IMR-90 (cell line): ENCODE data around the gene MAN1C1. TPM values are rescaled to one million over a fixed set of nuclear protein-coding genes. Genes with fewer than 3 reads are reported as not detected.

Experiments used
- ATAC-seq: fragments of 200-7000 bp; cut with Tn5 transposase; 2 replicates; pipeline ENCODE4 v1.9.1; 2020; ENCODE audit warnings: low read depth, mild to moderate bottlenecking, moderate library complexity
- BruUV-seq: library from RNA; stranded (reverse); fragments of 400-500 nt; replicated peaks from 2 replicates; lab custom pipeline; 2021; lab: Mats Ljungman, UMichigan
- CTCF ChIA-PET: fragments of 300-600 bp; formaldehyde crosslinking; extraction: SDS; loops from one replicate; lab custom pipeline; 2021; ENCODE audit warnings: antibody characterized with exemption; lab: Yijun Ruan, JAX
- POLR2A ChIA-PET: fragments of 300-600 bp; sonication (Branson Sonifier 250); formaldehyde crosslinking; loops from one replicate; lab custom pipeline; 2022; ENCODE audit warnings: antibody characterized with exemption; ENCODE audit not compliant: unreplicated experiment; lab: Charles Lee
- DNase-seq: peaks from one replicate; pipeline ENCODE4 v3.0.0; 2013
- H2AFZ ChIP-seq: replicated peaks from 2 replicates; pipeline ENCODE3; 2013; ENCODE audit warnings: low read length, mild to moderate bottlenecking; ENCODE audit not compliant: poor library complexity
- H2AK5ac ChIP-seq: 2 replicates; pipeline ENCODE4 v1.6.1; 2013; ENCODE audit warnings: low read depth, low read length, inconsistent platforms
- H2AK9ac ChIP-seq: replicated peaks from 2 replicates; pipeline ENCODE3; 2013; ENCODE audit warnings: mild to moderate bottlenecking, low read depth, low read length, moderate library complexity; ENCODE audit not compliant: poor library complexity
- H2BK120ac ChIP-seq: 2 replicates; pipeline ENCODE4 v1.6.1; 2013; ENCODE audit warnings: low read depth, low read length, inconsistent platforms
- H2BK15ac ChIP-seq: 3 replicates; pipeline ENCODE4 v1.6.1; 2013; ENCODE audit warnings: low read depth, low read length, inconsistent platforms
- H2BK20ac ChIP-seq: 2 replicates; pipeline ENCODE4 v1.6.1; 2013; ENCODE audit warnings: low read depth, mild to moderate bottlenecking, inconsistent platforms, low read length, moderate library complexity
- H2BK5ac ChIP-seq: 2 replicates; pipeline ENCODE4 v1.6.1; 2013; ENCODE audit warnings: mild to moderate bottlenecking, low read depth, low read length, inconsistent platforms; ENCODE audit not compliant: poor library complexity, severe bottlenecking
- H3K14ac ChIP-seq: replicated peaks from 2 replicates; pipeline ENCODE4 v1.6.1; 2013; ENCODE audit warnings: low read depth, low read length, inconsistent platforms
- H3K18ac ChIP-seq: 2 replicates; pipeline ENCODE4 v1.6.1; 2013; ENCODE audit warnings: low read depth, low read length, control low read depth
- H3K23ac ChIP-seq: 2 replicates; pipeline ENCODE4 v1.6.1; 2013; ENCODE audit warnings: low read depth, low read length, inconsistent platforms
- H3K27ac ChIP-seq: 2 replicates; pipeline ENCODE4 v1.5.1; 2013; ENCODE audit warnings: mild to moderate bottlenecking, control low read depth, low read length; ENCODE audit not compliant: insufficient read depth
- H3K27me3 ChIP-seq: 2 replicates; pipeline ENCODE4 v1.6.1; 2013; ENCODE audit warnings: low read length; ENCODE audit not compliant: control insufficient read depth, insufficient read depth
- H3K36me3 ChIP-seq: 2 replicates; pipeline ENCODE4 v1.6.1; 2013; ENCODE audit warnings: low read length, mixed read lengths; ENCODE audit not compliant: control insufficient read depth, insufficient read depth
- H3K4ac ChIP-seq: 2 replicates; pipeline ENCODE4 v1.6.1; 2013; ENCODE audit warnings: low read depth, low read length, inconsistent platforms
- H3K4me1 ChIP-seq: 2 replicates; pipeline ENCODE4 v1.6.1; 2013; ENCODE audit warnings: low read length, mixed read lengths; ENCODE audit not compliant: control insufficient read depth, insufficient read depth
- H3K4me2 ChIP-seq: 2 replicates; pipeline ENCODE4 v1.6.1; 2013; ENCODE audit warnings: low read depth, mild to moderate bottlenecking, control low read depth, low read length, moderate library complexity
- H3K4me3 ChIP-seq: 2 replicates; pipeline ENCODE4 v1.5.1; 2013; ENCODE audit warnings: low read depth, mild to moderate bottlenecking, control low read depth, low read length, moderate library complexity; ENCODE audit not compliant: insufficient read depth
- H3K56ac ChIP-seq: 2 replicates; pipeline ENCODE4 v1.6.1; 2013; ENCODE audit warnings: low read length, inconsistent platforms; ENCODE audit not compliant: insufficient read depth; ENCODE audit errors: extremely low read depth
- H3K79me1 ChIP-seq, 2 experiments: 2 replicates each; pipeline ENCODE4 v1.6.1; 2013; ENCODE audit warnings: low read length in 2 of 2, inconsistent platforms in 1 of 2, low read depth in 1 of 2
- H3K9ac ChIP-seq: 2 replicates; pipeline ENCODE4 v1.6.1; 2013; ENCODE audit warnings: low read depth, low read length, control low read depth
- H3K9me1 ChIP-seq: 2 replicates; pipeline ENCODE4 v1.6.1; 2013; ENCODE audit warnings: low read length, inconsistent platforms; ENCODE audit not compliant: insufficient read depth
- H3K9me3 ChIP-seq: 2 replicates; pipeline ENCODE4 v1.6.1; 2013; ENCODE audit warnings: low read length; ENCODE audit not compliant: control insufficient read depth, insufficient read depth
- H4K20me1 ChIP-seq: 2 replicates; pipeline ENCODE4 v1.6.1; 2013; ENCODE audit warnings: low read length, inconsistent platforms; ENCODE audit not compliant: insufficient read depth
- H4K5ac ChIP-seq: 2 replicates; pipeline ENCODE4 v1.6.1; 2013; ENCODE audit warnings: mild to moderate bottlenecking, low read depth, low read length, control low read depth
- H4K8ac ChIP-seq, 2 experiments: 2 replicates each; pipeline ENCODE4 v1.6.1; 2013; ENCODE audit warnings: low read depth in 2 of 2, low read length in 2 of 2, control low read depth in 1 of 2, inconsistent platforms in 1 of 2
- H4K91ac ChIP-seq: 2 replicates; pipeline ENCODE4 v1.6.1; 2013; ENCODE audit warnings: low read depth, low read length, inconsistent platforms; ENCODE audit not compliant: insufficient read depth
- BHLHE40 ChIP-seq: fragments of 150-350 bp; IDR thresholded peaks from 2 replicates; pipeline ENCODE4 v1.6.1; 2016; ENCODE audit warnings: mild to moderate bottlenecking, low read depth, low read length
- CEBPB ChIP-seq: IDR thresholded peaks from 2 replicates; pipeline ENCODE4 v1.6.1; 2012; ENCODE audit warnings: low read depth, low read length, improper control_type of control experiment
- FOS ChIP-seq: fragments of 150-350 bp; IDR thresholded peaks from 2 replicates; pipeline ENCODE4 v1.6.1; 2016; ENCODE audit warnings: low read depth, low read length
- MAFK ChIP-seq: IDR thresholded peaks from 2 replicates; pipeline ENCODE4 v1.6.1; 2012; ENCODE audit warnings: low read depth, low read length, improper control_type of control experiment
- MAZ ChIP-seq: IDR thresholded peaks from 2 replicates; pipeline ENCODE4 v1.6.1; 2012; ENCODE audit warnings: low read depth, mild to moderate bottlenecking, low read length, improper control_type of control experiment, moderate library complexity, borderline replicate concordance
- MXI1 ChIP-seq: IDR thresholded peaks from 2 replicates; pipeline ENCODE4 v1.6.1; 2012; ENCODE audit warnings: low read depth, mild to moderate bottlenecking, low read length, moderate library complexity, borderline replicate concordance
- NFE2L2 ChIP-seq: fragments of 150-350 bp; IDR thresholded peaks from 2 replicates; pipeline ENCODE4 v1.6.1; 2016; ENCODE audit warnings: low read depth, mild to moderate bottlenecking, low read length
- RCOR1 ChIP-seq: IDR thresholded peaks from 2 replicates; pipeline ENCODE4 v1.6.1; 2012; ENCODE audit warnings: mild to moderate bottlenecking, low read length, improper control_type of control experiment; ENCODE audit not compliant: insufficient replicate concordance
- RFX5 ChIP-seq: IDR thresholded peaks from 2 replicates; pipeline ENCODE4 v1.8.0; 2012; ENCODE audit warnings: low read depth, mild to moderate bottlenecking, low read length, moderate library complexity
- SMC3 ChIP-seq: fragments of 150-350 bp; IDR thresholded peaks from 2 replicates; pipeline ENCODE4 v1.6.1; 2016; ENCODE audit warnings: low read depth, mild to moderate bottlenecking, antibody characterized with exemption, low read length, moderate library complexity
- WGBS, 2 experiments: methylation state at CpG; one replicate each; pipeline versions ENCODE4 v1.1.5 to v1.1.7; 2013; ENCODE audit warnings: missing lambda C conversion rate in 2 of 2; ENCODE audit not compliant: insufficient read length in 1 of 2; ENCODE audit errors: extremely low coverage in 2 of 2; 5-methylcytosine and 5-hydroxymethylcytosine counted together
- dilution Hi-C: fragments of 300-500 bp; cut with HindIII; formaldehyde crosslinking; loops from one replicate; pipeline ENCODE4 v1.14.3; 2018; ENCODE audit warnings: low sequenced_read_pairs; ENCODE audit not compliant: unreplicated experiment
- in situ Hi-C: fragments of 300-500 bp; cut with MboI; formaldehyde crosslinking; loops from 3 replicates; pipeline ENCODE4 v1.14.3; 2019; ENCODE audit warnings: low sequenced_read_pairs, inconsistent platforms, mixed read lengths
- intact Hi-C: fragments of 100-400 bp; cut with micrococcal nuclease; formaldehyde crosslinking; loops from 2 replicates; pipeline ENCODE4 v1.10.0; 2022
- polyA plus RNA-seq, 3 experiments: library from polyadenylated mRNA; depleted of rRNA; stranded (reverse); fragments of >200 nt; gene quantifications; 2 replicates each; pipeline ENCODE4 v1.2.3, GENCODE V29; 2012; ENCODE audit warnings: low replicate concordance in 1 of 3
- total RNA-seq: library from RNA; depleted of rRNA; stranded (reverse); fragments of >200 nt; gene quantifications from 2 replicates; pipeline ENCODE4 v1.2.3, GENCODE V29; 2012
- TF ChIP-seq, protein P1 (sequence below): fragments of 150-350 bp; IDR thresholded peaks from 2 replicates; pipeline ENCODE4 v1.6.1; 2017; ENCODE audit warnings: mild to moderate bottlenecking, antibody characterized with exemption, low read length, low read depth
- TF ChIP-seq, protein P2 (sequence below): fragments of 150-350 bp; IDR thresholded peaks from 2 replicates; pipeline ENCODE4 v1.6.1; 2016; ENCODE audit warnings: low read depth, mild to moderate bottlenecking, low read length, moderate library complexity, borderline replicate concordance
- TF ChIP-seq, protein P3 (sequence below): conservative IDR thresholded peaks from 2 replicates; pipeline ENCODE4 v1.5.1; 2012; ENCODE audit warnings: mild to moderate bottlenecking, low read depth, low read length, improper control_type of control experiment

Gene MAN1C1
- total and polyA plus RNA-seq, 2 of the 4 experiments (the other 2 are of a cell fraction) = 3.2 to 11.3 TPM

DNA sequence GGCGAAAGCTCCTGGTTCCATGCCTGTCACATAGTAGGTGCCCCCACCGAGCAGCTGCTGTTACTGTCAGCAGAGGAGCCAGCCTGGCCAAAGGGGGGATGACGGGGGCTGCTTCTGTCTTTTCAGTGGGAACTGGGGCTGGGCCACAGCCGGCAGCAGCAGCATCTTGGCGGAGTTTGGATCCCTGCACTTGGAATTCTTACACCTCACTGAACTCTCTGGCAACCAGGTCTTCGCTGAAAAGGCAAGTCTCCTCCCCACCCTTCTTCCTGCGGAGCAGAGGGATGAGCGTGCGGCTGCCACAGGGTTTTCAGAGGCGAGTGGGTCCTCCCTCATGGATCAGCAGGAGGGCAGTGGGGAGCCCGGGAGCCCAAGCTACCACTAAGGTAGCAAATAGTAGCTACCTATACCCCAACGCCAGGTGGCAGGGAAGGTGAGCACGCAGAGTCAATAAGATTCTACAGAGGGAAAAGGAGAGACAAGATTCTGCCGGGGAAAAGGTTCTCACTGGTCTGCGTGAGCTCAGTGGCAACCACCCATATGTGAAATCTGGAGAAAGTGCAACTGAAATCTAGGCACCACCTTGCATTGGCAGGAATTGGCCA, 142.0 kb downstream of the MAN1C1 start:
- H3K4me2 ChIP-seq = no peak overlapping the region
- POLR2A ChIA-PET = no interaction called here
- intact Hi-C loops = no loop called here
- H4K20me1 ChIP-seq = no peaks in the 10 kb centered on the region
- no peaks in the 10 kb centered on the region for H3K4me1 ChIP-seq
- TF ChIP-seq NFE2L2 (no peak), MAZ (no peak), MXI1 (no peak), CEBPB (no peak), RFX5 (no peak), FOS (no peak), SMC3 (no peak), BHLHE40 (no peak), MAFK (no peak), RCOR1 (no peak)
- TF ChIP-seq, protein P1, sequence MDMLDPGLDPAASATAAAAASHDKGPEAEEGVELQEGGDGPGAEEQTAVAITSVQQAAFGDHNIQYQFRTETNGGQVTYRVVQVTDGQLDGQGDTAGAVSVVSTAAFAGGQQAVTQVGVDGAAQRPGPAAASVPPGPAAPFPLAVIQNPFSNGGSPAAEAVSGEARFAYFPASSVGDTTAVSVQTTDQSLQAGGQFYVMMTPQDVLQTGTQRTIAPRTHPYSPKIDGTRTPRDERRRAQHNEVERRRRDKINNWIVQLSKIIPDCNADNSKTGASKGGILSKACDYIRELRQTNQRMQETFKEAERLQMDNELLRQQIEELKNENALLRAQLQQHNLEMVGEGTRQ = no peak
- TF ChIP-seq, protein P2, sequence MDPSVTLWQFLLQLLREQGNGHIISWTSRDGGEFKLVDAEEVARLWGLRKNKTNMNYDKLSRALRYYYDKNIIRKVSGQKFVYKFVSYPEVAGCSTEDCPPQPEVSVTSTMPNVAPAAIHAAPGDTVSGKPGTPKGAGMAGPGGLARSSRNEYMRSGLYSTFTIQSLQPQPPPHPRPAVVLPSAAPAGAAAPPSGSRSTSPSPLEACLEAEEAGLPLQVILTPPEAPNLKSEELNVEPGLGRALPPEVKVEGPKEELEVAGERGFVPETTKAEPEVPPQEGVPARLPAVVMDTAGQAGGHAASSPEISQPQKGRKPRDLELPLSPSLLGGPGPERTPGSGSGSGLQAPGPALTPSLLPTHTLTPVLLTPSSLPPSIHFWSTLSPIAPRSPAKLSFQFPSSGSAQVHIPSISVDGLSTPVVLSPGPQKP = no peak
- TF ChIP-seq, protein P3, sequence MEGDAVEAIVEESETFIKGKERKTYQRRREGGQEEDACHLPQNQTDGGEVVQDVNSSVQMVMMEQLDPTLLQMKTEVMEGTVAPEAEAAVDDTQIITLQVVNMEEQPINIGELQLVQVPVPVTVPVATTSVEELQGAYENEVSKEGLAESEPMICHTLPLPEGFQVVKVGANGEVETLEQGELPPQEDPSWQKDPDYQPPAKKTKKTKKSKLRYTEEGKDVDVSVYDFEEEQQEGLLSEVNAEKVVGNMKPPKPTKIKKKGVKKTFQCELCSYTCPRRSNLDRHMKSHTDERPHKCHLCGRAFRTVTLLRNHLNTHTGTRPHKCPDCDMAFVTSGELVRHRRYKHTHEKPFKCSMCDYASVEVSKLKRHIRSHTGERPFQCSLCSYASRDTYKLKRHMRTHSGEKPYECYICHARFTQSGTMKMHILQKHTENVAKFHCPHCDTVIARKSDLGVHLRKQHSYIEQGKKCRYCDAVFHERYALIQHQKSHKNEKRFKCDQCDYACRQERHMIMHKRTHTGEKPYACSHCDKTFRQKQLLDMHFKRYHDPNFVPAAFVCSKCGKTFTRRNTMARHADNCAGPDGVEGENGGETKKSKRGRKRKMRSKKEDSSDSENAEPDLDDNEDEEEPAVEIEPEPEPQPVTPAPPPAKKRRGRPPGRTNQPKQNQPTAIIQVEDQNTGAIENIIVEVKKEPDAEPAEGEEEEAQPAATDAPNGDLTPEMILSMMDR = no peak
- no peak overlapping the region for H4K91ac ChIP-seq
- H2AFZ ChIP-seq = no peak overlapping the region
- no peak overlapping the region for H3K4me3 ChIP-seq
- CTCF ChIA-PET = no interaction called here
- BruUV-seq = no TSS peak
- no peak overlapping the region for H3K23ac ChIP-seq
- no peaks in the 10 kb centered on the region for H3K27me3 ChIP-seq
- no peak overlapping the region for H3K9ac ChIP-seq
- DNase-seq (no peak), ATAC-seq (no peak)
- no peaks in the 10 kb centered on the region for H3K79me1 ChIP-seq
- no peak overlapping the region for H2AK9ac ChIP-seq
- no peak overlapping the region for H2AK5ac ChIP-seq
- H3K9me3 ChIP-seq = no peaks in the 10 kb centered on the region
- H3K4ac ChIP-seq = no peak overlapping the region
- H4K5ac ChIP-seq = no peak overlapping the region
- WGBS, 2 experiments = 77% methylated on average over 3 of the region's 15 CpGs; no CpG with 5 or more reads in 1 of the 2 experiments
- no peak overlapping the region for H2BK5ac ChIP-seq
- no peak overlapping the region for H2BK20ac ChIP-seq
- H3K36me3 ChIP-seq = peaks cover 27% of the 10 kb centered on the region; the same call in 1 of the 2 replicates
- H2BK15ac ChIP-seq = no peak overlapping the region
- no peak overlapping the region for H4K8ac ChIP-seq
- in situ Hi-C loops = no loop called here
- H3K18ac ChIP-seq = no peak overlapping the region
- no peak overlapping the region for H3K56ac ChIP-seq
- no peak overlapping the region for H3K27ac ChIP-seq
- H2BK120ac ChIP-seq = no peak overlapping the region
- dilution Hi-C loops = no loop called here
- no peak overlapping the region for H3K14ac ChIP-seq
- no peaks in the 10 kb centered on the region; the same call in 1 of the 2 replicates for H3K9me1 ChIP-seq
